ENCODE measurements around the gene HIVEP2. TPM values are rescaled to one million over a fixed set of nuclear protein-coding genes. Genes with fewer than 3 reads are reported as not detected.

Gene HIVEP2
- total and polyA plus RNA-seq, 12 donors = 5.4 to 27.6 (median 16.4) TPM

DNA sequence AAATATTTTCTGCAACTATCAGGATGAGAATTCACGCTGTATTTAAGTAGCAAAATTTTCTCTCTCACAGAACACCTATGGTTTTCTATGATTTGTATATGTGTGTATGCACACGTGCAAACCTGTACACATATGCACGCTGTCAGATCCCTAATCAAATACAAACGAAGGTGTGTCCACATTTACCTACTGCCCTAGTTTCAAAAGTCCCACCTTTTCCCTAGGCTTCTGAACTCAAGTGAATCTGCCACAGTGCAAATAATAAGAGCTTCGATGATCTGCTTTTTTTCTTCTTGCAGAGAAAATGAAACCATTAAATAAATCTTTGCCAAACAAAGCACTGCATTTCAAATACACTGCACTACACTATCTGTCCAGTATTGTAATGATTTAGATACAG is 6.5 kb downstream of the HIVEP2 start:
- Histone ChIP-seq H3K27me3 (no peaks in the 10 kb centered on the region), H3K4me1 (replicated peaks in 1 of 2) (peaks cover 6 to 31% of the 10 kb centered on the region in 2 donors), H3K36me3 (replicated peaks in 1 of 2) (no peaks in the 10 kb centered on the region), H3K27ac (no peak overlapping the region), H3K9me3 (replicated peaks in 1 of 3) (no peaks in the 10 kb centered on the region), H3K4me3 (no peak overlapping the region)
- intact Hi-C loops (cut with DNase I) = no loop called here
- 77 to 84% (median 79%) methylated on average over 5 of the region's 5 CpGs for WGBS, 4 donors
- TF ChIP-seq POLR2A (IDR thresholded peaks at IDR 0.05) = no peak
- TF ChIP-seq, protein P1, sequence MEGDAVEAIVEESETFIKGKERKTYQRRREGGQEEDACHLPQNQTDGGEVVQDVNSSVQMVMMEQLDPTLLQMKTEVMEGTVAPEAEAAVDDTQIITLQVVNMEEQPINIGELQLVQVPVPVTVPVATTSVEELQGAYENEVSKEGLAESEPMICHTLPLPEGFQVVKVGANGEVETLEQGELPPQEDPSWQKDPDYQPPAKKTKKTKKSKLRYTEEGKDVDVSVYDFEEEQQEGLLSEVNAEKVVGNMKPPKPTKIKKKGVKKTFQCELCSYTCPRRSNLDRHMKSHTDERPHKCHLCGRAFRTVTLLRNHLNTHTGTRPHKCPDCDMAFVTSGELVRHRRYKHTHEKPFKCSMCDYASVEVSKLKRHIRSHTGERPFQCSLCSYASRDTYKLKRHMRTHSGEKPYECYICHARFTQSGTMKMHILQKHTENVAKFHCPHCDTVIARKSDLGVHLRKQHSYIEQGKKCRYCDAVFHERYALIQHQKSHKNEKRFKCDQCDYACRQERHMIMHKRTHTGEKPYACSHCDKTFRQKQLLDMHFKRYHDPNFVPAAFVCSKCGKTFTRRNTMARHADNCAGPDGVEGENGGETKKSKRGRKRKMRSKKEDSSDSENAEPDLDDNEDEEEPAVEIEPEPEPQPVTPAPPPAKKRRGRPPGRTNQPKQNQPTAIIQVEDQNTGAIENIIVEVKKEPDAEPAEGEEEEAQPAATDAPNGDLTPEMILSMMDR (IDR thresholded peaks at IDR 0.05) = no peak
- DNase-seq = no peak

DNA sequence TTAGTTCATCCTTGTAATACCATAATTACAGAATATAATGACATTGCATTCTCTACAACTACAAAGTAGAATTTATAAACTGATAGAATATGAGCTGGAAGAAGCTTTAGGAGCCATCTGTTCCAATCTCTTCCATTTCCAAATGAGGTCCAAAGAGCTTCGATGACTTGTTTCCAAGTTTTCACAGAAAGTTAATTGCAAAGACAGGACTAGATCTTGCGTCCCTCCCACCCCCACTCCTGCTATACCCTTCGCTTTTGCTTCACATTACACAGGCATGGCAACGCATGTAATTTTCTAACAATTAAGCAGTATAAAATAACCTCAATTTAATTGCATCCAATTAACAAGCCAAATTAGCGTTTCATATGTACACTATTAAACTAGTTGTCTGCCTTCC is 7.0 kb downstream of the HIVEP2 start:
- Histone ChIP-seq H3K9me3 (replicated peaks in 1 of 3) (no peaks in the 10 kb centered on the region), H3K27ac (no peak overlapping the region), H3K4me1 (replicated peaks in 1 of 2) (peaks cover under 1 to 26% of the 10 kb centered on the region in 2 donors), H3K27me3 (no peaks in the 10 kb centered on the region), H3K36me3 (replicated peaks in 1 of 2) (no peaks in the 10 kb centered on the region), H3K4me3 (no peak overlapping the region)
- WGBS, 4 donors = 93 to 96% (median 95%) methylated on average over 5 of the region's 5 CpGs
- no peak for DNase-seq
- intact Hi-C loops (cut with DNase I) = no loop called here
- no peak for TF ChIP-seq POLR2A (IDR thresholded peaks at IDR 0.05)
- TF ChIP-seq, protein P1 (IDR thresholded peaks at IDR 0.05) = no peak

- Histone ChIP-seq H3K4me3 (no peak overlapping the region), H3K4me1 (replicated peaks in 1 of 2) (peaks cover 0 to 21% of the 10 kb centered on the region in 2 donors), H3K27me3 (no peaks in the 10 kb centered on the region), H3K36me3 (replicated peaks in 1 of 2) (no peaks in the 10 kb centered on the region), H3K9me3 (replicated peaks in 1 of 3) (no peaks in the 10 kb centered on the region), H3K27ac (no peak overlapping the region)
- intact Hi-C loops (cut with DNase I) = no loop called here
- DNase-seq = no peak
- no peak for TF ChIP-seq POLR2A (IDR thresholded peaks at IDR 0.05)
- TF ChIP-seq, protein P1 (IDR thresholded peaks at IDR 0.05) = no peak
- 90 to 96% (median 95%) methylated on average over 21 of the region's 21 CpGs for WGBS, 4 donors
These were observed 9.1 kb downstream of the HIVEP2 start for GRCh38 chr6:142935553-142936517.

- DNase-seq = no peak
- Histone ChIP-seq H3K4me3 (no peak overlapping the region), H3K27ac (no peak overlapping the region), H3K9me3 (replicated peaks in 1 of 3) (no peaks in the 10 kb centered on the region), H3K27me3 (no peaks in the 10 kb centered on the region), H3K36me3 (replicated peaks in 1 of 2) (no peaks in the 10 kb centered on the region), H3K4me1 (replicated peaks in 1 of 2) (peaks cover 0 to 24% of the 10 kb centered on the region in 2 donors)
- TF ChIP-seq POLR2A (IDR thresholded peaks at IDR 0.05) = no peak
- TF ChIP-seq, protein P1 (IDR thresholded peaks at IDR 0.05) = no peak
- intact Hi-C loops (cut with DNase I) = no loop called here
- 89 to 94% (median 91%) methylated on average over 3 of the region's 3 CpGs for WGBS, 4 donors
These were observed 10.4 kb downstream of the HIVEP2 start for GRCh38 chr6:142934599-142934998.
